Calu3 (cell line): ENCODE results near the gene BCL10. TPM values are rescaled to one million over a fixed set of nuclear protein-coding genes. Genes with fewer than 3 reads are reported as not detected.
A peak's percentile ranks its signal among the peaks of the same experiment; 100 is the strongest.

Source experiments
- BruUV-seq: library from RNA; stranded (reverse); fragments of 400-500 nt; replicated peaks from 2 replicates; lab custom pipeline; 2021; lab: Mats Ljungman, UMichigan
- CTCF ChIA-PET: fragments of 300-600 bp; sonication (Branson Sonifier 250); formaldehyde crosslinking; loops from one replicate; lab custom pipeline; 2022; ENCODE audit warnings: antibody characterized with exemption; lab: Charles Lee
- DNase-seq: peaks from one replicate; pipeline ENCODE4 v3.0.0; 2022
- H3K27ac Mint-ChIP-seq: one replicate; pipeline ENCODE4 v1.8.0; 2022; ENCODE audit warnings: mixed read lengths; ENCODE audit not compliant: unreplicated experiment
- H3K27me3 Mint-ChIP-seq: one replicate; pipeline ENCODE4 v1.8.0; 2022; ENCODE audit warnings: mixed read lengths; ENCODE audit not compliant: unreplicated experiment
- H3K36me3 Mint-ChIP-seq: one replicate; pipeline ENCODE4 v1.8.0; 2022; ENCODE audit warnings: mild to moderate bottlenecking, moderate library complexity, mixed read lengths; ENCODE audit not compliant: insufficient read depth, unreplicated experiment
- H3K4me1 Mint-ChIP-seq: one replicate; pipeline ENCODE4 v1.8.0; 2022; ENCODE audit warnings: mild to moderate bottlenecking, low read depth, mixed read lengths; ENCODE audit not compliant: unreplicated experiment
- H3K4me3 Mint-ChIP-seq: one replicate; pipeline ENCODE4 v1.8.0; 2022; ENCODE audit warnings: mild to moderate bottlenecking, low read depth, moderate library complexity, mixed read lengths; ENCODE audit not compliant: unreplicated experiment
- H3K9me3 Mint-ChIP-seq: one replicate; pipeline ENCODE4 v1.8.0; 2022; ENCODE audit warnings: low read depth, mixed read lengths; ENCODE audit not compliant: unreplicated experiment
- intact Hi-C: fragments of 100-400 bp; cut with micrococcal nuclease; formaldehyde crosslinking; loops from one replicate; pipeline ENCODE4 v1.10.0; 2022; ENCODE audit not compliant: unreplicated experiment
- total RNA-seq: library from RNA; stranded (reverse); gene quantifications from 2 replicates; pipeline ENCODE4 v1.2.3, GENCODE V29; 2022
- TF ChIP-seq, protein P1 (sequence below): fragments of 200-600 bp; IDR thresholded peaks from one replicate; pipeline ENCODE4 v1.8.0; 2022; ENCODE audit warnings: antibody characterized with exemption; ENCODE audit not compliant: unreplicated experiment

Gene BCL10
- total RNA-seq, 1 experiment from 2014 or later: 57.7 TPM

DNA sequence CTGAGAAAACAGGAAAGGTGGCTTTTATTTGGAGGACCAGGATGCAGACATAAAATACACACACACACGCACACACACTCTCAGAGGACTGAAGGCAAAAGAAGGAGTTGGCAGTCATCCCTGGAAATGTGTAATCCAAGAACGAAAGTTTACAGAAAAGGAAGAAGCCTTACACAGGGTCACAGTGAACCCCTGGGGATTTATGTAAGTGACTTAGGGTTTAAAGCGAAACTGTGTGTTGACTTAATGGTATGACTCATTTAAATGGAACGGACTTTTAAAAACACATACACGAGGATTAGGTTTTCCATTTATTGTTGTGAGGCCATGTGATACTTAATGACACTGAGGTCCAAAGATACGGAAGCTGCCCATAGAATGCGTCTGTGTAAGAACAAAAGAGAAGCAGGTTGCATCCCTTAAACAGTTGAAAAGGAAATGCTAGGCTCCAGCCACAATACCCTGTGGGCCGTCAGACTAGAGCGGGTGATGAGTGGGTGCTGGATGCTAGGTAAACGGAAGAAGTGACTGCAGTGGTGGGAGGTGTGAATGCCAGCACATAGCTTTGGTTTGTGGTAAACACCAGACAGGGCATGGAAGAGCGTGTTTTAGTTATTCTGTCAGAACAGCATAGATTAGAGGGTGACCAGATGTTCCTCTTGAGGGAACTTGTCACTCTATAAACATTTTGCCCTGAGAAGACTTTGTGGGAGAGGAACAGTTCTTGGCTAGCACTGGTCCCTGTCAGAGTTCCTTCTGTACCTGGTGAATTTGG lies 21.6 kb upstream of the BCL10 start:
- CTCF ChIA-PET: interaction anchor here (1.0 to 2.3 kb wide), 6 partner anchors 10 to 394 kb away, joined by 4 to 8 read pairs (median 4); partner anchors contain the start of genes BCL10, C1orf52 and CCN1

DNA sequence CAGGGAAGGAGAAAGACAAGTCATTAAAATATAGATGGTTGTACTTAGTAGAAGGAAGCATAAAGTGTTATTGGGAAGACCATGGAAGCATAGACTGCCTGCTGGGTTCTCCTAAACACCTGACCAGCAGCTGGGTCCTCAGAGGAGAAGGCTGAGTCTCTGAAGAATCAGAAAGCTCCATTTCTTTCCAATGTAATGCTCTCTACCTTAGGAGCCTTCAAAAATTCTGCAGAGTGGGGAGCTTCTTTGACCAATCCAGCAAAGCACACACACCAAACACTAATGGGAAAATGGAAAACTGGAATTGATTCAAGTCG lies 21.1 kb upstream of the BCL10 start:
- TF ChIP-seq, protein P1, sequence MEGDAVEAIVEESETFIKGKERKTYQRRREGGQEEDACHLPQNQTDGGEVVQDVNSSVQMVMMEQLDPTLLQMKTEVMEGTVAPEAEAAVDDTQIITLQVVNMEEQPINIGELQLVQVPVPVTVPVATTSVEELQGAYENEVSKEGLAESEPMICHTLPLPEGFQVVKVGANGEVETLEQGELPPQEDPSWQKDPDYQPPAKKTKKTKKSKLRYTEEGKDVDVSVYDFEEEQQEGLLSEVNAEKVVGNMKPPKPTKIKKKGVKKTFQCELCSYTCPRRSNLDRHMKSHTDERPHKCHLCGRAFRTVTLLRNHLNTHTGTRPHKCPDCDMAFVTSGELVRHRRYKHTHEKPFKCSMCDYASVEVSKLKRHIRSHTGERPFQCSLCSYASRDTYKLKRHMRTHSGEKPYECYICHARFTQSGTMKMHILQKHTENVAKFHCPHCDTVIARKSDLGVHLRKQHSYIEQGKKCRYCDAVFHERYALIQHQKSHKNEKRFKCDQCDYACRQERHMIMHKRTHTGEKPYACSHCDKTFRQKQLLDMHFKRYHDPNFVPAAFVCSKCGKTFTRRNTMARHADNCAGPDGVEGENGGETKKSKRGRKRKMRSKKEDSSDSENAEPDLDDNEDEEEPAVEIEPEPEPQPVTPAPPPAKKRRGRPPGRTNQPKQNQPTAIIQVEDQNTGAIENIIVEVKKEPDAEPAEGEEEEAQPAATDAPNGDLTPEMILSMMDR: no peak
- intact Hi-C loops: no loop called here
- Mint-ChIP-seq H3K4me3 (peak overlapping the region; percentile 58), H3K4me1 (peaks cover 66% of the 10 kb centered on the region), H3K9me3 (no peaks in the 10 kb centered on the region), H3K36me3 (peaks cover 13% of the 10 kb centered on the region), H3K27me3 (no peaks in the 10 kb centered on the region), H3K27ac (peak overlapping the region; percentile 94)
- no peak for DNase-seq
- CTCF ChIA-PET: interaction anchor here (1.0 to 2.3 kb wide), 5 partner anchors 11 to 395 kb away, joined by 4 to 8 read pairs (median 4); partner anchors contain the start of genes BCL10, C1orf52 and CCN1
- BruUV-seq: TSS peak; percentile 96

More for the DNA sequence above, 21.6 kb upstream of the BCL10 start:
- DNase-seq: peak; percentile 79
- Mint-ChIP-seq H3K9me3 (no peaks in the 10 kb centered on the region), H3K36me3 (peaks cover 13% of the 10 kb centered on the region), H3K27me3 (no peaks in the 10 kb centered on the region), H3K27ac (peak overlapping the region; percentile 94), H3K4me1 (peaks cover 71% of the 10 kb centered on the region), H3K4me3 (peak overlapping the region; percentile 58)
- intact Hi-C loops: no loop called here
- TF ChIP-seq, protein P1: no peak
- BruUV-seq: no TSS peak

DNA sequence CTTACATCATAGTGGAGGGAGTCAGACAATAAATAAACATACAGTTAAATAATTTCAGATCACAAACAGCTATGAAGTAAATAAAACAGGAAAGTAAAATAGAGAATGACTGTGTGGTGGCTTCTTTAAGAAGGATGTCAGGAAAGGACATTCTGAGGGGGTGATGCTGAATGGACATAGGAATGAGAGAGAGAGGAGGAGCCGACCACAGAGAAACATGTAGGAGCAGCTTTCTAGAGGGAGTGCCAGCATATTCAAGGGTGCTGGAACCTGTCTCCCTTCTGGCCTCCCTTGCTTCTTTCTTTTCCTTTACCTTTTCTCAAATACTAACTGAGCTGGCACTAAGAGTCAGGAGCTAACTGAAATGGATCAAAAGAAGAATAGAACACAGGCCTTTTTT lies 20.5 kb upstream of the BCL10 start:
- H3K27me3 Mint-ChIP-seq: no peaks in the 10 kb centered on the region
- BruUV-seq: no TSS peak
- intact Hi-C loops: no loop called here
- CTCF ChIA-PET: interaction anchor here (1.6 to 2.3 kb wide), 3 partner anchors 11 to 284 kb away, joined by 4 to 8 read pairs (median 7); partner anchors contain the start of genes C1orf52 and CCN1
- H3K4me3 Mint-ChIP-seq: peak overlapping the region; percentile 58
- peak overlapping the region; percentile 94 for H3K27ac Mint-ChIP-seq
- DNase-seq: no peak
- TF ChIP-seq, protein P1: no peak
- H3K36me3 Mint-ChIP-seq: peaks cover 13% of the 10 kb centered on the region
- no peaks in the 10 kb centered on the region for H3K9me3 Mint-ChIP-seq
- peaks cover 61% of the 10 kb centered on the region for H3K4me1 Mint-ChIP-seq

DNA sequence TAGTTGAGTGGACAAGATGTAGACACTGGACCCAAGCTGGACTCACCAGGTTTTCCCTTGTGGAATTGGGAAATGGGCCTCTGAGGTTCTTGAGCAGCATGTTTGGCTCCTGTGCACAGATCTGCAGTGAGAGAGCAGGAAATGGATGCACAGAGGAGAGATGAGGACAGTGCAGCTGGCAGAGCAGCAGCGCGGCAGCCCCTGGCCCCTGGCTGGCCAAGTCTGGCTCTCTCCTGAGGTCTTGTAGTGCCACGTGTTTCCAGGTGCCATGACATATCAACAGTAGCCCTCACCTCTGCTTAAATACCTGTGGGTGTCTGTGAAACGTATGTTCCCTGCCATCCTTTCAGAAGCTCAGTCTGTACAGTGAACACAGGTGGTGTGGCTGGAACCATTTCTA lies 19.2 kb upstream of the BCL10 start:
- no TSS peak for BruUV-seq
- no peak overlapping the region for H3K4me3 Mint-ChIP-seq
- no peak overlapping the region for H3K27ac Mint-ChIP-seq
- H3K9me3 Mint-ChIP-seq: no peaks in the 10 kb centered on the region
- H3K27me3 Mint-ChIP-seq: no peaks in the 10 kb centered on the region
- H3K4me1 Mint-ChIP-seq: peaks cover 72% of the 10 kb centered on the region
- TF ChIP-seq, protein P1: no peak
- intact Hi-C loops: no loop called here
- H3K36me3 Mint-ChIP-seq: peaks cover 13% of the 10 kb centered on the region
- DNase-seq: no peak
- CTCF ChIA-PET: interaction anchor here (0.6 kb wide), 1 partner anchor 16 kb away, joined by 4 read pairs; no protein-coding TSS in a partner anchor
